HG03097 (cell line): ENCODE measurements around the gene SLCO2A1.

Source experiments
- ATAC-seq: cut with Tn5 transposase; IDR thresholded peaks from one replicate; pipeline ENCODE4 v1.9.1; 2021; ENCODE audit not compliant: unreplicated experiment, low FRiP score

The SLCO2A1 gene

DNA sequence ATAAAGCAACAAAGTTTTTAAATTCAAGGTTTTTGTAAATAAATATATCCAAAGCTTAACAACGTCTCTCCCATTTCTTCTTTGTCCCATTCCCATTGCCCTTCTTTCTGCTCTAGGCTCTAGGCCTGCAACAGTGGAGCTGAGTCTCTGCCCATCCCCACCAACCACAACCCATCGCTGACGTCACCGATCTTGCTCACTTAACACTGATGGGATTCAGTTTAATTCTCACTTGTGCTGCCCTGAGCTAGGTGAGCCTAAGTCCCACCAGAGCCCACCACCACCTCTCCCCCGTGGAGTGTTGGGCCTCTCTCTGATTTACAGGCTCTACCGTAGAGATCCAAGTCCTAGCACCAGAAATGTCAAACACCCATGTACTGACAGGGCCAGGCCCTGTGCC, 72.7 kb downstream of the SLCO2A1 start:
- no peak for ATAC-seq

- no peak for ATAC-seq
Observed at GRCh38 chr3:133956353-133956752, 73.4 kb downstream of the SLCO2A1 start.

DNA sequence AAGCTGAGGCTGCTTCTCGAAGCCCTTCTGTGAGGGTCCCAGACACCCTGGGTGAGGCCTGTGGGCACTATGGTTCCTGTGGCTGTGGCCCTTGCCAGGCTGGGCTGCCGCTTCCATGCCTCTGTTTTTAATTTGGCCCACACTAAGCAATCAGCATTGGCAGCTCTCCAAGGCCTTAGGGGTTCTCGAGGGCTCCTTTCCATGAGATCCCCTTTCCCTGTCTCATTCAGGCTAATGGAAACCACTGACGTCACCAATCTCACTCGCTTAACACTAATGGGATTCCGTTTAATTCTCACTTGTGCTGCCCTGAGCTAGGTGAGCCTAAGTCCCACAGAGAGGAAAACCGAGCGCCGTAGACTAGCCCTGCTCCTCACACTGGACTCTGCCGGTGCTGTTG, 73.8 kb downstream of the SLCO2A1 start:
- ATAC-seq = no peak

- ATAC-seq = no peak
Observed at GRCh38 chr3:133954717-133955360, 74.9 kb downstream of the SLCO2A1 start.

- ATAC-seq = no peak
Observed at GRCh38 chr3:133953297-133953696, 76.4 kb downstream of the SLCO2A1 start.

DNA sequence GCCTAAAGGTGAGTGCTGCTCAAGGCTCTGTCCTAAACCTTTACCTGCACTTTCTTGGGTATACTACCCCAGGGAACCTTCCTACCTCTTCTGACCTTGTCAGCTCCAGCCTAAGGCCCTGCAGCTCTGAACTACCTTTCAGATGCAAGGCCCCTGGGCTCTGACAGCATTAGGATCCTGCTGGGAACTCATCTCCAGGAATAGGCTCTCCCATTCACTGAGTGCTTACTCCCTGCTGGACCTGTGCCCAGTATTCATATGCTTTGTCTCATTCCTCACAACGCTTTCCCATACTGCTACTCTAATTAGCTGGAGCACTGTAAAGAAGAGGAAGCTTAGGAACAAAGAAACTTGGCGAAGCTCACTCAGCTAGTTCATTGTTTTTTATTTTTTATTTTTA, 80.3 kb downstream of the SLCO2A1 start:
- ATAC-seq = no peak

DNA sequence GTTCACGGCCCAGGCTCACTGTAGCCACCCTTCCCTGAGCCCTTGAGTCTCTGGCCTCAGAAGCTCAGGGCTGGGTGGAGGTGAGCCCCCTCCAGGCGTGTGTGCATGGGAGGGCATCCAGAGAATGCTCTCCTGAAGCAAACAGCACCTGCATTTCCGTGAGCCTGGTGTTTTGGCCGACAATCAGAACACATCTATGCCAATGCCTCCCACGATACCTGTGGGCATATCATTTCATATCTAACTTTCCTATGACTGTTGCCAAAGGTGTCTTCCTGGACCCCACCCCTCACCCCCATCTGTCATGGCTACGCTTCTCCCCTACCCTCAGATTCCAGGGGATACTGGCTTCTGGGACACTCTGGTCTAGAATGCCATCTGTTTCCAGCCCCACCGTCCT, 80.7 kb downstream of the SLCO2A1 start:
- ATAC-seq = no peak

GRCh38 chr3:133948131-133948810, 81.5 kb downstream of the SLCO2A1 start:
- ATAC-seq = no peak

GRCh38 chr3:133945381-133946095, 84.2 kb downstream of the SLCO2A1 start:
- no peak for ATAC-seq

DNA sequence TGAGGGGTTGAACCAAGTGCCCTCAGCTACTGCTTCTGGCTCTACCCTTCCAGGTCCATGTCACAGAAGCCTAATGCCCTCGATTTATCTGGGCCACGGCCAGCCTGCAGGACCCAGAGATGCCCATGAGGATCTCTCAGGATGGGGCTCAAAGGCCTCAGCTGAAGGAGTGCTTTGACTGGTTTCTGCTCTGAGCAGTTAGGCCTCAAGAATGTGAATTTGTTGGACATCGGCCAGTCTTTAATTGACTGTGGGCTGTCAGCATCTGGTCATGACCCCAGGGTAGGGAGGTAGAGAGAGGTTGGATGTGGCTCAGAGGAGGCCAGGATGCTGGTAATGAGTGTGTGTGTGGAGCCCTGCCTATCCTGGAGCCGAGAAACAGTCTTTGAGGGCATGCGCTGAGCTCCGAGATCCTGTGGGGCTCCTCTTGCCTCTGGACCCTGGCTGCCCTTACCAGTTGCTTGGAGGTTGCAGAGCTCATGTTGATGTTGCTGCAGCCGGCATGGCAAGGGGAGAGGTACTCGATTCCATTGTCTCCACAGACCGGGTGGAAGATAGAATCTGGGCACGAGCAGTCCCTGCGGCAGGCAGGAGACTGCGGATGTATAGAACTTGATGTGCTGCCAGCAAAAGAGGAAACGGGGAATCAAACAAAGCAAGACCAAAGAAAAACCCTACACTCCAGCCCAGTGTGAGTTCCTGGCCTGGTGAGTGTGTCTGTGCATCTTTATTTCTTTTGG, 84.9 kb downstream of the SLCO2A1 start:
- no peak for ATAC-seq

GRCh38 chr3:133944181-133944580, 85.5 kb downstream of the SLCO2A1 start:
- ATAC-seq = no peak

- no peak for ATAC-seq
Observed at GRCh38 chr3:133943639-133944141, 86.0 kb downstream of the SLCO2A1 start.

DNA sequence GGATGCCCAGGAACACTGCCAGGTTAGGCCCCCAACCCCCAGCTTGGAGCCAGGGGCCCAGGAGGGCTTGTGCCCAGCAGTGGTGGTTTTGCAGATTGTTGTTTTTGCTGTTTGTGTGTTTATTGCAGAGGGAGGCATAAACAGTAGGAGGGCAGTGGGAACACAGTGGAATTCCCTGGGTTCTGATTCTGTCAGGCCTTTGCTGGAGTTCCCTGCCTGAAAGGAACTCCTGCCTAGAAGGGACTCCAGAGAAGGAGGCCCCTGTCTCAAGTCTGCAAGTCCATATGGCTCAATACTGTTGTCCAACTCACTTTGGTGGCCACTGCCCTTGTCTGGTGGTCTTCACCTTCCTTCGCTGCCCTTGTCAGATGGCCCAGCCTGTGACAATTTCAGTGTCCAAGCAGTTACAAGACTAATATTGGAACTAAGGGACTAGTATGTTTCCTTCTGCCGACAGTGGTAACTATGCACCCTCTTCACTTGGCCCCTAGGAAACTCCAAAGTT, 86.6 kb downstream of the SLCO2A1 start:
- no peak for ATAC-seq

DNA sequence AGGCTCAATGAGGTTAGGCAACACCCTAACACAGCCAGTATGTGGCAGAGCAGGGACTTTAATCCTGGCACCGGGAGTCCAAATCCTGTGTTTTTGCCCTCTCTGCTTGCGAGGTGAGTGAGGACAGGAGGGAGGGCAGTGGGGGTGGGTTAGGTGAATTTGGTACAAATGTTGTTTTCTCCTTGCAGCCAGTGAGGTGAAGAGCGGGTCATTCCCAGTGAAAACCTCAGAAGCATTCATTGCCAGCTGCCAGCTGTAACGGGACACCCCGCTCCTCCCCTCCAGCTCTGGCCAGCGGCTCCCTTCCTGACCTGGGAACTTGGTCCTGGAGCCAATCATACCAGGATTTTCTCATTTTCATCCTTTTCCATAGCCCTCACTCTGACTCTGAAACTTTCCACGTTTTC, 88.3 kb downstream of the SLCO2A1 start:
- no peak for ATAC-seq

- no peak for ATAC-seq
Observed at GRCh38 chr3:133940536-133940935, 89.2 kb downstream of the SLCO2A1 start.

- no peak for ATAC-seq
Observed at GRCh38 chr3:133939463-133939835, 90.3 kb downstream of the SLCO2A1 start.

GRCh38 chr3:133938770-133939462, 90.8 kb downstream of the SLCO2A1 start:
- no peak for ATAC-seq

DNA sequence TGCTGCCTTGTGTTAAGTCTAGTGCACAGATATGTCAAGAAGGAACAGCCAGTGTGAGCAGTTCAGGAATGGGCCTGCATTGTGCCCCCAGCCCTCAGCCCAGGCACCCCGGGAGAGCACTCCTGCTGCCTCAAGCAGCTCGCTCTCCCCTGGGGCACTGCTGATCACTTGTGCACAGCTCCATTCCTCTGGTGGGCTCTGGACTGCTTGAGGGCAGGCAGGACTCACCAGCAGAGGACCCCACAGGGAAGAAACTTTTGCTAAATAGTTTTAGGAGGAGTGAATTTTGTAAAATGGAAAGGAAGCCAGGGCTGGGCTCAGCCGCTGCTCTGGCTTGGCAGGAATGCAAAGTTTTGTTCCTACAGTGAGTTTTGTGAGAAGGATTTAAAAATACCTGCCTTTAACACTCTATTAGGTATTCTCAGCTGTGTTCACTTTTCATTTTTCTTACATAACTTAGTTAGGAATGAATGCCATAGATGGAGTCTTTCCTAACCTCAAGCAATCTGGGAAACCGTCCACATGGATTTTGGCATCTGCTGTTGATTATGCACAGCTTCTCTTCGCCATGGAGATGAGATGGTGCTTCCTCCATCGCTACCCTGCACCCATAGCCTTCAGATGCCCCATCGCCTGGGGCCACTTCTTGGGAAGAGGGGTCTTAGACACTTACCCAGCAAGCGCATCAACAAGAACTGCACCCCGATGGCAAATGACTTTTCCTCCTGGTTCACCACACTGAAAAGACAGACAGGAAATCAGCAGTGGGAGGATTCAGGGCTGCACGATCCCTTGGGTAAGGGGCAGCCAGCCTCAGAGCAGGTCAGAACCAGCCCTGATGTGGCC, 91.7 kb downstream of the SLCO2A1 start:
- no peak for ATAC-seq

DNA sequence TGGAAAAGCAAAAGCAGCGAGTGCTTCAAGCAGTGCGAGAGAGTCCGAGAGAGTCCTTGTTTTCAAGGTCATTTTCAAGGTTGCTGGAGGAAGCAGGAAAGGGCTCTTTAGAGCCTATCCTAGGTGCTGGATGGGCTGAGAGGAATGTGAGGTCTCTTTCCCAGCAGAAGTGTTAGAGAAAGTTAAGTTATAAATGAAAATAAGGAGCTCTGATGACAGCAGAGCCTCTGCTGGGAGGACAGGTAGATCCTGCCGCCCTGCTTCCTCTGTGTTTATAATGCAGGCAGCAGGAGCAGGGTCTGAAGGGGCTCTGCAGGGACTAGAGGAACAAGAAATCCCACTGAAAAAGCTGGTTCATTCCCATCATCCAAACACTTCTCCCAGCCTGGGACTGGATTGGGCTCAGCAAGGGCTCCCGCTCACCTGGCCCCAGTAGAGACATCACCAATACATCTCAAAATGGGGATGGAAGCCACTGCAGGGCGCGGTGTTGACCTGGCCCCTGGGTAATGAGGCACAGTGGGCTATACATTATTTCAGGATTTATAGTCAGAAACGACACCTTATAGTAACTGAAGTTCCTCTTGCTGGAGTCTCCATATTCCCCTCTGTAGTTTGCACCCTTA, 92.6 kb downstream of the SLCO2A1 start:
- ATAC-seq = no peak
